HepG2 (cell line): ENCODE results near the gene RASGRP4. TPM values are rescaled to one million over a fixed set of nuclear protein-coding genes. Genes with fewer than 3 reads are reported as not detected.

Experiments
- ATAC-seq: fragments of 200-7000 bp; cut with Tn5 transposase; 3 replicates; pipeline ENCODE4 v1.9.1; 2020; ENCODE audit warnings: mild to moderate bottlenecking, moderate library complexity
- BruUV-seq: library from RNA; stranded (reverse); fragments of 400-500 nt; replicated peaks from 2 replicates; lab custom pipeline; 2021; lab: Mats Ljungman, UMichigan
- CTCF ChIA-PET: fragments of 300-600 bp; formaldehyde crosslinking; extraction: SDS; loops from one replicate; lab custom pipeline; 2021; ENCODE audit warnings: low total read pairs, inconsistent platforms, low intra/inter-chr PET ratio; lab: Yijun Ruan, JAX
- POLR2A ChIA-PET: fragments of 350-600 bp; sonication (Branson Sonifier 250); formaldehyde crosslinking; loops from one replicate; lab custom pipeline; 2020; ENCODE audit warnings: antibody characterized with exemption, inconsistent platforms; lab: Yijun Ruan, JAX
- DNase-seq: peaks from one replicate; pipeline ENCODE4 v3.0.0-alpha.2; 2015; ENCODE audit warnings: low spot score
- FAIRE-seq: peaks from 3 replicates; lab custom pipeline; 2011; peaks lifted over from hg19 to GRCh38; lab: Jason Lieb, UNC
- H2AFZ ChIP-seq: one replicate; pipeline ENCODE4 v1.6.1; 2011; ENCODE audit warnings: low read length, inconsistent platforms
- H3K27ac ChIP-seq: fragments of 300-600 bp; 3 replicates; pipeline ENCODE4 v1.8.0; 2011; ENCODE audit warnings: mixed run types, mild to moderate bottlenecking, mixed read lengths, low read length, inconsistent platforms; ENCODE audit not compliant: insufficient read depth; ENCODE audit errors: extremely low read length
- H3K27me3 ChIP-seq, 2 experiments: fragments of 200-600 bp in 1 of 2; 2 replicates in 1 of 2; 3 replicates in 1 of 2; pipeline versions ENCODE4 v1.6.0 to v1.8.0; 2011; ENCODE audit warnings: low read length in 2 of 2, mild to moderate bottlenecking in 2 of 2, moderate library complexity in 2 of 2, inconsistent platforms in 1 of 2; ENCODE audit not compliant: insufficient read depth in 2 of 2, control insufficient read depth in 1 of 2
- H3K36me3 ChIP-seq, 2 experiments: fragments of 200-600 bp in 1 of 2; replicated peaks in 1 of 2; 2 replicates in 1 of 2; 3 replicates in 1 of 2; pipeline versions ENCODE4 v1.5.1 to v1.8.0; 2011; ENCODE audit warnings: low read length in 2 of 2, inconsistent platforms in 1 of 2; ENCODE audit not compliant: insufficient read depth in 2 of 2, control insufficient read depth in 1 of 2
- H3K4me1 ChIP-seq: 2 replicates; pipeline ENCODE4 v1.5.1; 2012; ENCODE audit warnings: low read length, inconsistent platforms; ENCODE audit not compliant: insufficient read depth
- H3K4me2 ChIP-seq: 2 replicates; pipeline ENCODE4 v1.6.0; 2011; ENCODE audit warnings: low read depth, low read length, inconsistent platforms
- H3K4me3 ChIP-seq, 3 experiments: fragments of 200-600 bp in 1 of 3; sonication (generic), shearing (Covaris generic) in 1 of 3; replicated peaks in 1 of 3; 2 replicates each; pipeline ENCODE4 v1.5.1; 2011 to 2016; ENCODE audit warnings: low read length in 3 of 3, inconsistent platforms in 2 of 3, low read depth in 2 of 3, mild to moderate bottlenecking in 2 of 3, control low read depth in 1 of 3, mixed read lengths in 1 of 3; ENCODE audit not compliant: insufficient read depth in 1 of 3
- H3K79me2 ChIP-seq: one replicate; pipeline ENCODE4 v1.6.1; 2011; ENCODE audit warnings: low read length, inconsistent platforms; ENCODE audit not compliant: insufficient read depth
- H3K9ac ChIP-seq: 2 replicates; pipeline ENCODE4 v1.6.0; 2011; ENCODE audit warnings: mild to moderate bottlenecking, low read depth, low read length, inconsistent platforms; ENCODE audit not compliant: insufficient read depth
- H3K9me3 ChIP-seq: 2 replicates; pipeline ENCODE4 v1.5.1; 2012; ENCODE audit warnings: mild to moderate bottlenecking, low read length
- H4K20me1 ChIP-seq: 2 replicates; pipeline ENCODE4 v1.6.0; 2011; ENCODE audit warnings: inconsistent platforms, mild to moderate bottlenecking, low read length, moderate library complexity; ENCODE audit not compliant: insufficient read depth
- CSRNP2 ChIP-seq: sonication (generic); formaldehyde crosslinking; conservative IDR thresholded peaks from 2 replicates; pipeline ENCODE4 v1.8.0; 2022; ENCODE audit warnings: low read depth, missing genetic modification reagents
- GPN1 ChIP-seq: sonication (generic); formaldehyde crosslinking; IDR thresholded peaks from 2 replicates; pipeline ENCODE4 v1.5.1; 2020; ENCODE audit warnings: missing genetic modification reagents, borderline replicate concordance
- HDAC1 ChIP-seq: sonication (generic); formaldehyde crosslinking; IDR thresholded peaks from 2 replicates; pipeline ENCODE4 v1.5.1; 2020; ENCODE audit warnings: mild to moderate bottlenecking, missing genetic modification reagents
- HMGXB3 ChIP-seq: sonication (generic); formaldehyde crosslinking; IDR thresholded peaks from 2 replicates; pipeline ENCODE4 v1.4.0; 2020; ENCODE audit warnings: missing genetic modification reagents, borderline replicate concordance
- IRF2 ChIP-seq: IDR thresholded peaks from 2 replicates; pipeline ENCODE4 v1.6.1; 2018; ENCODE audit warnings: missing genetic modification reagents, missing compliant biosample characterization
- NFE2L2 ChIP-seq: fragments of 150-350 bp; IDR thresholded peaks from 2 replicates; pipeline ENCODE4 v1.6.1; 2014; ENCODE audit warnings: low read length
- PREB ChIP-seq: sonication (generic); formaldehyde crosslinking; IDR thresholded peaks from 2 replicates; pipeline ENCODE4 v1.4.0; 2020; ENCODE audit warnings: missing genetic modification reagents
- REL ChIP-seq: sonication (generic); formaldehyde crosslinking; conservative IDR thresholded peaks from 2 replicates; pipeline ENCODE4 v1.8.0; 2022; ENCODE audit warnings: mild to moderate bottlenecking, missing genetic modification reagents, moderate library complexity
- SCMH1 ChIP-seq: sonication (generic); formaldehyde crosslinking; IDR thresholded peaks from 2 replicates; pipeline ENCODE4 v1.9.0; 2021; ENCODE audit warnings: missing genetic modification reagents, mild to moderate bottlenecking, borderline replicate concordance
- STAG1 ChIP-seq: sonication (generic); formaldehyde crosslinking; IDR thresholded peaks from 2 replicates; pipeline ENCODE4 v1.4.0; 2020; ENCODE audit warnings: missing genetic modification reagents
- ZBTB7B ChIP-seq: sonication (generic); formaldehyde crosslinking; IDR thresholded peaks from 2 replicates; pipeline ENCODE4 v1.4.0; 2020; ENCODE audit warnings: missing genetic modification reagents
- ZC3H13 ChIP-seq: sonication (generic); formaldehyde crosslinking; IDR thresholded peaks from 2 replicates; pipeline ENCODE4 v1.8.1; 2023; ENCODE audit warnings: mild to moderate bottlenecking, missing genetic modification reagents, moderate library complexity
- ZKSCAN8 ChIP-seq: IDR thresholded peaks from 2 replicates; pipeline ENCODE4 v1.6.1; 2016; ENCODE audit warnings: borderline replicate concordance, missing genetic modification reagents, missing compliant biosample characterization
- ZNF446 ChIP-seq: sonication (generic); formaldehyde crosslinking; IDR thresholded peaks from 2 replicates; pipeline ENCODE4 v1.5.0; 2020; ENCODE audit warnings: mild to moderate bottlenecking, missing genetic modification reagents
- ZNF737 ChIP-seq: sonication (generic); formaldehyde crosslinking; IDR thresholded peaks from 2 replicates; pipeline ENCODE4 v1.5.0; 2020; ENCODE audit warnings: missing genetic modification reagents, mild to moderate bottlenecking, borderline replicate concordance
- ZNF879 ChIP-seq: sonication (generic); formaldehyde crosslinking; IDR thresholded peaks from 2 replicates; pipeline ENCODE4 v1.8.1; 2023; ENCODE audit warnings: missing genetic modification reagents
- ZSCAN22 ChIP-seq: sonication (generic); formaldehyde crosslinking; IDR thresholded peaks from 2 replicates; pipeline ENCODE4 v1.4.0; 2020; ENCODE audit warnings: mild to moderate bottlenecking, missing genetic modification reagents
- WGBS: methylation state at CpG from one replicate; pipeline ENCODE4 v1.1.6; 2017; ENCODE audit warnings: low lambda C conversion rate; 5-methylcytosine and 5-hydroxymethylcytosine counted together
- in situ Hi-C: cut with HindIII; loops from 2 replicates; pipeline ENCODE4 v1.10.0; 2017; ENCODE audit warnings: low pct_unique_long_range_greater_than_20kb; ENCODE audit not compliant: extremely low pct_ligation_motif_present
- intact Hi-C: fragments of 100-400 bp; cut with micrococcal nuclease; formaldehyde crosslinking; loops from one replicate; pipeline ENCODE4 v1.10.0; 2022; ENCODE audit not compliant: unreplicated experiment
- polyA plus RNA-seq, 8 experiments: library from polyadenylated mRNA; depleted of rRNA in 3 of 8; stranded (reverse) in 7 of 8; unstranded in 1 of 8; fragments of >200 nt; fragmentation: Illumina TruSeq in 4 of 8; extraction: Trizol in 4 of 8; gene quantifications; 2 replicates each; pipeline versions ENCODE4 v1.2.1 to v1.2.3, GENCODE V29; 2011 to 2016; ENCODE audit warnings: low read depth in 4 of 8, missing spikeins in 1 of 8, mixed read lengths in 1 of 8; ENCODE audit not compliant: insufficient read depth in 1 of 8
- total RNA-seq, 5 experiments: library from RNA; depleted of rRNA; stranded (reverse); fragments of >200 nt; fragmentation: Illumina TruSeq; extraction: Trizol; gene quantifications; 2 replicates each; pipeline ENCODE4 v1.2.3, GENCODE V29; 2016; ENCODE audit warnings: low read depth in 1 of 5

The RASGRP4 gene
- total and polyA plus RNA-seq, 2 of the 13 experiments (the other 11 are each of a cell fraction or from before 2014, with no cell fraction given): not detected

- TF ChIP-seq IRF2 (CRISPR knock-in tag): no peak
- TF ChIP-seq ZSCAN22 (CRISPR knock-in tag): peak; percentile 93
- peak; percentile 37; the same call in 1 of the 2 replicates for TF ChIP-seq STAG1 (CRISPR knock-in tag)
- TF ChIP-seq NFE2L2: no peak
These were observed 15.8 kb upstream of the RASGRP4 start (continued) for GRCh38 chr19:38441657-38442348.

- in situ Hi-C loops: no loop called here
- intact Hi-C loops: no loop called here
- H3K79me2 ChIP-seq: no peaks in the 10 kb centered on the region
- H3K27me3 ChIP-seq: peaks cover 4 to 9% of the 10 kb centered on the region in 2 experiments; a peak in 3 of 5 replicates
- no peaks in the 10 kb centered on the region for H3K9me3 ChIP-seq
- ChIA-PET CTCF (no interaction called here), POLR2A (interaction anchor here (1.1 kb wide), 1 partner anchor 66 kb away, joined by 3 read pairs; the partner anchor contains the start of gene PSMD8)
- ATAC-seq (no peak), FAIRE-seq (no peak), DNase-seq (no peak)
- BruUV-seq: no TSS peak
- no peaks in the 10 kb centered on the region for H4K20me1 ChIP-seq
- H3K27ac ChIP-seq: no peak overlapping the region
- WGBS: 39% methylated on average over 12 of the region's 14 CpGs
- peaks cover 5% of the 10 kb centered on the region; the same call in 1 of the 2 replicates for H3K4me1 ChIP-seq
- no peaks in the 10 kb centered on the region for H3K36me3 ChIP-seq
- H3K4me2 ChIP-seq: no peak overlapping the region
- H3K4me3 ChIP-seq: no peak overlapping the region
- no peak overlapping the region for H2AFZ ChIP-seq
- H3K9ac ChIP-seq: no peak overlapping the region
- TF ChIP-seq HDAC1 (CRISPR knock-in tag): no peak
- no peak for TF ChIP-seq ZNF737
- TF ChIP-seq ZNF446 (CRISPR knock-in tag): no peak
- no peak for TF ChIP-seq PREB (CRISPR knock-in tag)
- TF ChIP-seq HMGXB3 (CRISPR knock-in tag): no peak
- TF ChIP-seq REL: no peak
- no peak for TF ChIP-seq ZNF879
- no peak for TF ChIP-seq CSRNP2
- TF ChIP-seq GPN1 (CRISPR knock-in tag): no peak
- TF ChIP-seq SCMH1: no peak
- TF ChIP-seq ZBTB7B (CRISPR knock-in tag): no peak
- TF ChIP-seq ZKSCAN8 (CRISPR knock-in tag): no peak
- no peak for TF ChIP-seq ZC3H13 (CRISPR knock-in tag)
These were observed 14.6 kb upstream of the RASGRP4 start for GRCh38 chr19:38440592-38440991.
